Measurements from ENCODE around the gene L1TD1. TPM values are rescaled to one million over a fixed set of nuclear protein-coding genes. Genes with fewer than 3 reads are reported as not detected.

L1TD1 gene
- total and polyA plus RNA-seq, 2 donors (not counting 3 experiments of a cell fraction or from before 2014, with no cell fraction given) = 0.01 TPM; not detected in 1

DNA sequence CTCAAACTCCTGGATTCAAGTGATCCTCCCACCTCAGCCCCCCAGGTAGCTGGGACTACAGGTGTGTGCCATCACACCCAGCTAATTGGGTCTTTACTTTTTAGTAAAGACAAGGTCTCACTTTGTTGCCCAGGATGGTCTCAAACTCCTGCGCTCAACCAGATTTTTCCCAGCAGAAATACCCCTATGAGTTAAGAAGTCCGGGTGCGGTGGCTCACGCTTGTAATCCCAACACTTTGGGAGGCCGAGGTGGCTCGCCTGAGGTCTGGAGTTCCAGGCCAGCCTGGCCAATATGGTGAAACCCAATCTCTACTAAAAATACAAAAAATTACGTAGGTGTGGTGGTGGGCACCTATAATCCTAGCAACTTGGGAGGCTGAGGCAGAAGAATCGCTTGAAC lies 6.5 kb upstream of the L1TD1 start:
- Histone ChIP-seq H3K27ac (ENCODE audit: insufficient read depth, low read depth, low read length) (no peak overlapping the region), H3K9me3 (replicated peaks; ENCODE audit: control insufficient read depth, insufficient read depth, low read length) (no peaks in the 10 kb centered on the region), H3K27me3 (ENCODE audit: control insufficient read depth in 2 of 2, insufficient read depth in 2 of 2, low read length in 2 of 2) (no peaks in the 10 kb centered on the region), H3K4me1 (ENCODE audit: control insufficient read depth, extremely low read depth, insufficient read depth, low read length) (no peaks in the 10 kb centered on the region), H3K9ac (replicated peaks; ENCODE audit: extremely low read depth, insufficient read depth, low read length) (no peak overlapping the region), H2AFZ (ENCODE audit: low read depth, low read length) (no peak overlapping the region), H3K9me1 (replicated peaks; ENCODE audit: control insufficient read depth, extremely low read depth, insufficient read depth, low read length) (no peaks in the 10 kb centered on the region), H3K36me3 (ENCODE audit: control insufficient read depth in 2 of 2, extremely low read depth in 1 of 2, insufficient read depth in 2 of 2, low read length in 2 of 2) (no peaks in the 10 kb centered on the region), H4K20me1 (replicated peaks; ENCODE audit: control insufficient read depth, extremely low read depth, insufficient read depth, low read length) (no peaks in the 10 kb centered on the region), H3K4me2 (ENCODE audit: insufficient read depth, low read length) (no peak overlapping the region), H3K79me2 (ENCODE audit: control insufficient read depth, insufficient read depth, low read length) (no peaks in the 10 kb centered on the region), H3K4me3 (replicated peaks in 1 of 3; ENCODE audit: insufficient read depth in 1 of 3, low read depth in 1 of 3, low read length in 3 of 3) (no peak overlapping the region)
- intact Hi-C loops (cut with micrococcal nuclease) (no loop called here), dilution Hi-C loops (cut with MboI; ENCODE audit: extremely low pct_ligation_motif_present, low sequenced_read_pairs) (no loop called here)
- BruUV-seq (replicated peaks) = no TSS peak
- FAIRE-seq = no peak
- POLR2A ChIA-PET = no interaction called here
- TF ChIP-seq MAX (IDR thresholded peaks at IDR 0.05; ENCODE audit: insufficient read depth, insufficient read length) (no peak), CTCF (IDR thresholded peaks at IDR 0.05; ENCODE audit: extremely low read depth in 1 of 2, insufficient read depth in 1 of 2, low read depth in 1 of 2, low read length in 2 of 2) (no peak), POLR2AphosphoS5 (IDR thresholded peaks at IDR 0.05; ENCODE audit: insufficient read depth, low read depth, low read length) (no peak), EZH2 (IDR thresholded peaks at IDR 0.05; ENCODE audit: borderline replicate concordance, low read depth, low read length, severe bottlenecking) (no peak), JUN (IDR thresholded peaks at IDR 0.05; ENCODE audit: borderline replicate concordance, insufficient read depth, insufficient read length, low read depth) (no peak), POLR2A (IDR thresholded peaks at IDR 0.05; ENCODE audit: low read depth, low read length) (no peak), FOS (IDR thresholded peaks at IDR 0.05; ENCODE audit: borderline replicate concordance, insufficient read depth, low read length) (no peak), GATA2 (IDR thresholded peaks at IDR 0.05; ENCODE audit: insufficient read depth, insufficient read length, low read depth, low read length) (no peak), MYC (IDR thresholded peaks at IDR 0.05; ENCODE audit: low read depth, low read length) (no peak)
- no peak for DNase-seq (ENCODE audit: low read depth, low spot score)
- CTCF ChIA-PET = interaction anchor here (2.8 kb wide), 1 partner anchor 12 kb away, joined by 7 read pairs; no protein-coding TSS in a partner anchor
